ENCODE measurements around the gene APCDD1L.

- TF ChIP-seq CTCF (IDR thresholded peaks at IDR 0.05; ENCODE audit: low read length), result no peak
- TF ChIP-seq EZH2 (IDR thresholded peaks at IDR 0.05; ENCODE audit: borderline replicate concordance, low read length), result no peak
Observed at GRCh38 chr20:58450254-58450653, 64.9 kb downstream of the APCDD1L start.
